GM21360 (cell line): ENCODE results near the gene SLC19A2.
A peak's percentile ranks its signal among the peaks of the same experiment; 100 is the strongest.
"Not testable (repeated sequence)": the region's sequence is repeated elsewhere in the genome, so short reads cannot be mapped to it uniquely, and the experiment has no call there.

ENCODE experiments used
- ATAC-seq: cut with Tn5 transposase; IDR thresholded peaks from one replicate; pipeline ENCODE4 v1.9.1; 2021; ENCODE audit warnings: mild to moderate bottlenecking, moderate library complexity; ENCODE audit not compliant: unreplicated experiment

The SLC19A2 gene

GRCh38 chr1:169510060-169510459 is 24.3 kb upstream of the SLC19A2 start:
- no peak for ATAC-seq

GRCh38 chr1:169509354-169509753 is 23.6 kb upstream of the SLC19A2 start:
- no peak for ATAC-seq

- no peak for ATAC-seq
Observed at GRCh38 chr1:169508432-169509338, 22.9 kb upstream of the SLC19A2 start.

GRCh38 chr1:169507413-169507812 is 21.7 kb upstream of the SLC19A2 start:
- no peak for ATAC-seq

GRCh38 chr1:169503601-169504000 is 17.9 kb upstream of the SLC19A2 start:
- ATAC-seq, result not testable (repeated sequence)

GRCh38 chr1:169499807-169500206 is 14.1 kb upstream of the SLC19A2 start:
- ATAC-seq, result no peak

GRCh38 chr1:169497317-169497716 is 11.6 kb upstream of the SLC19A2 start:
- ATAC-seq, result no peak

- ATAC-seq, result no peak
Observed at GRCh38 chr1:169495916-169496315, 10.2 kb upstream of the SLC19A2 start.

- no peak for ATAC-seq
Observed at GRCh38 chr1:169495046-169495775, 9.5 kb upstream of the SLC19A2 start.

- no peak for ATAC-seq
Observed at GRCh38 chr1:169494343-169494742, 8.6 kb upstream of the SLC19A2 start.

- ATAC-seq, result no peak
Observed at GRCh38 chr1:169493251-169493650, 7.5 kb upstream of the SLC19A2 start.

- ATAC-seq, result peak; percentile 56
Observed at GRCh38 chr1:169491845-169492281, 6.1 kb upstream of the SLC19A2 start.

- ATAC-seq, result no peak
Observed at GRCh38 chr1:169488157-169488556, 2.4 kb upstream of the SLC19A2 start.

GRCh38 chr1:169487561-169487960 is 1.8 kb upstream of the SLC19A2 start:
- no peak for ATAC-seq

GRCh38 chr1:169487133-169487532 is 1.4 kb upstream of the SLC19A2 start:
- no peak for ATAC-seq

GRCh38 chr1:169486281-169487051 is 722 bp upstream of the SLC19A2 start:
- ATAC-seq, result no peak

GRCh38 chr1:169484683-169485430 is 887 bp downstream of the SLC19A2 start:
- ATAC-seq, result peak; percentile 23

GRCh38 chr1:169484101-169484500 is 1.6 kb downstream of the SLC19A2 start:
- ATAC-seq, result no peak

- ATAC-seq, result no peak
Observed at GRCh38 chr1:169483500-169483966, 2.2 kb downstream of the SLC19A2 start.

GRCh38 chr1:169479363-169480066 is 6.2 kb downstream of the SLC19A2 start:
- ATAC-seq, result no peak
